HG03439 (cell line): ENCODE measurements around the gene SNRNP200.
"Not testable (repeated sequence)": the region's sequence is repeated elsewhere in the genome, so short reads cannot be mapped to it uniquely, and the experiment has no call there.

Source experiments
- ATAC-seq: cut with Tn5 transposase; IDR thresholded peaks from one replicate; pipeline ENCODE4 v1.9.1; 2021; ENCODE audit warnings: mild to moderate bottlenecking, moderate library complexity; ENCODE audit not compliant: unreplicated experiment

The SNRNP200 gene

GRCh38 chr2:96325884-96326255, 20.5 kb upstream of the SNRNP200 start:
- no peak for ATAC-seq

GRCh38 chr2:96325041-96325883, 19.9 kb upstream of the SNRNP200 start, which contains the start of gene ITPRIPL1:
Gene ITPRIPL1 (plus strand): TSS chr2:96325317. CDS start chr2:96325840, 523 bp downstream.
- no peak for ATAC-seq

DNA sequence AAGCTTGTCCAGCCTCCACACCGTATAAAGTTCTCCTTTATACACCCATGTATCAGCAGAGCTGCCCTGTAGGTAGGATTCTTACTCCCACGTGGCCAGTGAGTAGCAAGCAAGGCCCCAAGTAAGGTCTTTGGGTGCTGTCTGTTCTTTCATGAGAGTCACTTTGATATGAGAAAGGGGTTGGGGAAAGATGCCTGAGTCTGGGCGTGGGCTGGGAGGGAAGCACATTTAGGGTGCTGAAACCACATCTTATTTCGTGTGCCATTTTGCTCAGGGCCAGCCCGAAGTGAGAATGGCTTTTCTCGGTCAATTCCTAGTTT, 19.3 kb upstream of the SNRNP200 start:
- no peak for ATAC-seq

DNA sequence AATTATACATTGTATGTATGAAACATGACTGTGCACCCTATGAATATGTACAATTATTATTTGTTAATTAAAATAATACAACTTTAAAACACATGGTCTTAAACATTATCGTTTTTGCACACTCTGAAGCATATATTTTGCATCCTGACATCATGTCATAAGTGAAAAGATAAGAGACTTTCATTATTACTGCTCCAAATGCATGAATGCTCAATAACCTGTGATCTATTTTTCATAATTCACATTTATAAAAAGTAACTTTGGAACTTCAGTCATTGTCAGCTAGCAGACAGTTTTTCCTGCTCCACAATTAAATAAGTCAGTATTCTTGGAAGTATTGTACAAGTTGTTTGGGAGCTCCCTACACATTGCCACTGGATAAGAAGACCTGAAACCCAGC, 18.5 kb upstream of the SNRNP200 start:
- ATAC-seq: no peak

DNA sequence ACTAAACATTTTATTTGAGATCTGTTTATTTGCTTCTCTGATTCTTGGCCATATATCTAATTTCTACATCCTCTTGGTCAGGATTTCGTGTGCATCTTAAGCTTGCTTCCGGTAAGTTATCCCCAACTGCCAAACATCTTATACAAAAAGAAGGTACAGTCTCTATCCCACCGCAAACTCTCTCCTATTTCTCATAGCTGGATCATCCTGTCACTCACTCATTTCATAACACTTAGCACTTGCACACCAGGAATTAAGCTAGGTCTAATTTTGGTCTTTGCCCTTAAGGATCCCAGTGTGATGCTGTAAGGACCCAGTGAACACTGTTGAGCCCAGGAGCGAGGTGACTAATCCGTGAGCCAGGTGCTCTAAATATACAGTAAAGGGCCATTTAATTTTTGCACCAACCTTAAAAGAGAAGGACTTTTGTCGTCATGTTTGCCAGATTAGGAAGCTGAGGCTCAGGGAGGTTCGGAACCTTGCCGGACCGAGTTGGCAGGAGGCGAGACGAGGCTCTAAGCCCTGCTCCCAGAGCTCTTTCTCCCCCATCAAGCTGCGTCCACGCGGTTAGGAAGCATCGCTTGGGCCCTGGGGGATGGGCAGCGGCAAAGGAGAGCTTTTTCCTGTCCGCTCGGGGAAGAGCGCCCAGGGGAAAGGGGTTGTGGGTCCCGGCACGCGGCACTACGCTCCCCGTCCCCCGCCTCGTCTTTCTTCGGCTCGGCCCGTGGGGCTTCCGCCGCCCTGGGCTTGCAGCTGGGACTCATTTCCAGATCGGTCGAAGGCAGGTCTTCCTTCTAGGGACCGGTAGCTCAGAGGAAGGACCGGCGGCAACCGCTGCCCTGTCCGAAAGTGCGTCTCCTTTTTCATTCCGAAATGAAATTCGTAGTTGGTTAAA, 15.6 kb upstream of the SNRNP200 start:
- peak; percentile 33 for ATAC-seq

GRCh38 chr2:96320326-96320725, 15.0 kb upstream of the SNRNP200 start:
- ATAC-seq: no peak

- ATAC-seq: no peak
These were observed 14.1 kb upstream of the SNRNP200 start for GRCh38 chr2:96319396-96319795.

DNA sequence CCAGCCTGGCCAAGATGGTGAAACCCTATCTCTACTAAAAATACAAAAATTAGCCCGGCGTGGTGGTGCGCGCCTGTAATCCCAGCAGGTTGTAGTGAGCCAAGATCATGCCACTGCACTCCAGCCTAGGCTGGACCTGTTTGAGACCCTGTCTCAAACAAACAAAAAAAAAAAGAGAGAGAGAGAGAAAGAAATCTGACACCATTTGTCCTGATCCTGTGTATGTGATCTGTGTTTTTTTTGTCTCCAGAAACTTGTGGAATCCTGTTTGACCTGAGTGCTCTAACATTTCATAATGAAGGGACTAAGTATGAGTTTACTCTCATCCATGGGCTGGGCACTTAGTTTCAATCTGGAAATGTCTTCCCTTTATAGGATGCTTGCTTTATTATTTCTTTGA, 13.4 kb upstream of the SNRNP200 start:
- no peak for ATAC-seq

DNA sequence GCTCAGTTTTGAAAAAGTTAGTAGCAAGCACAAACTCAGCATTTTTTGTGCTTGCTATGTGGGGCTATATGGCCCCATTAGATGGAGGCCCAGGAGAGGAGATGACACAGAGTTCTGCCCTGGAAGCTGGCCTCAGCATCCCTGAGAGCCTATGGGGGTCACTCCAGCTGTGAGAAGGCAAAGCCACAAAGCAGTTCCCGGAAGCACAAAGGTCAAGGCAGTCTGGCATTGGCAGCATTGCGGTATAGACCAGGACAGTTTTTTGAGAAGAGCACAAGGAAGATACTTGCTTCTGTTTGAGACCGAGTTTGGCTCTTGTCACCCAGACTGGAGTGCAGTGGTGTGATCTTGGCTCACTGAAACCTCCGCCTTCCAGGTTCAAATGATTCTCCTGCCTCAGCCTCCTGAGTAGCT, 12.2 kb upstream of the SNRNP200 start:
- no peak for ATAC-seq

GRCh38 chr2:96316999-96317398, 11.7 kb upstream of the SNRNP200 start:
- no peak for ATAC-seq

DNA sequence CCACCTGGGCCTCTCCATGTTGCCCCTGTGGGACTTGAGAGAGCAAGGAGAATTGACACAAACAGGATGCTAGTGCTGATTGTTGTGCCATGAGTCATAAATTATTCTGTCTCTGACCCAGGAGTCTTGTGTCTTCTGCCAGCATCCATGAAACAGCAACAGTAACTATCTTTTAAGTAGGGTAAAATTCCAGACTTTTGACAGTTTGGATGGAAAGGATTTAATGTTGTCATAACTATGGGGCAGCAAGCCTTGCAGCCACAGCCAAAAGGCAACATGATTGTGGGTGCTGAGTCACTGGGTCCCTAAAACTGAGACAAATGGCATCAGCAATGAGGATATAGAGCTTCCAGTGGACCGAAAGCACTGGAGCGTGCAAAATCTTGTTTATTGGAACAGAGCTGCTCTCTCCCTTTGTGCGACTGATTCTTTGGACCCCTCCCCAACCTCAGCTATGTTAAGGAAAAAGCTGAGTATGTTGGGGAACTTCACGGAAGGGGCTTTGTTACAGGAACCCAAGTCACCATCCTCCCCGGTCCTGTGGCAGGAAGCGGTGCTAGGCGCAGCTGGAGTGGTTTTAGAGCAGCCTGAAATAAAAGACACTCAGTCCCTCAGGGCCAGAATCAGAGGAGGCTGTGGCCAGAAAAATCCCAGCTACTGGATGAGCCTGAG, 10.2 kb upstream of the SNRNP200 start:
- no peak for ATAC-seq

DNA sequence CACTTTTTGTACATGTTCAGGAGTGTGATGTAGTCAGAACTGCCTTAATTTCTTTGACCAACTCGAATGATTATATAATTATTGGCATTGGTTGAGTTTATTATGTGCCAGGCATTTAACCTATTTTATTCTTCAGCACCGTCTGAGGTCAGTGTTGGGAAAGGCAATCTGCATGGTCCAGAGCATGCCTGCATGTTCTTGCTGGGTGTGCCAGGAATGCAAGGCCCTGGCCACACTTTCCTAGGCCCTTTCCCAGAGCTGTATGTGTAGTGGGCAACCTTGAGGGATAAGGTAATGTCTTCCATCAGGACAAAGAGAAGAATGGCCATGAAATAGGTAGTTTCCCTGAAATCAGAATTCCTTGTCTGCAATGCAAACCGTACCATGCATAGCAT, 9.7 kb upstream of the SNRNP200 start:
- no peak for ATAC-seq

DNA sequence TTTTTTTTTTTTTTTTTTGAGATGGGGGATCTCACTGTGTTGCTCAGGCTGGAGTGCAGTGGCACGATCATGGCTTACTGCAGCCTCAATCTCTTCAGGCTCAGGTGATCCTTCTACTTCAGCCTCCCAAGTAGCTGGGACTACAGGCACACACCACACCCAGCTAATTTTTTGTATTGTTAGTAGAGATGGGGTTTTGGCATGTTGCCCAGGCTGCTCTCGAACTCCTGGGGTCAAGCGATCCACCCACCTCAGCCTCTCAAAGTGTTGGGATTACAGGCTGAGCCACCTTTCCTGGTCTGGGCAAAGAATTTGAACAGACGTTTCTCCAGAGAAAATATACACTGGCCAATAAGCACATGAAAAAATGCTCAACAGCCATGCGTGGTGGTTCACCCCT, 2.9 kb upstream of the SNRNP200 start:
- no peak for ATAC-seq

DNA sequence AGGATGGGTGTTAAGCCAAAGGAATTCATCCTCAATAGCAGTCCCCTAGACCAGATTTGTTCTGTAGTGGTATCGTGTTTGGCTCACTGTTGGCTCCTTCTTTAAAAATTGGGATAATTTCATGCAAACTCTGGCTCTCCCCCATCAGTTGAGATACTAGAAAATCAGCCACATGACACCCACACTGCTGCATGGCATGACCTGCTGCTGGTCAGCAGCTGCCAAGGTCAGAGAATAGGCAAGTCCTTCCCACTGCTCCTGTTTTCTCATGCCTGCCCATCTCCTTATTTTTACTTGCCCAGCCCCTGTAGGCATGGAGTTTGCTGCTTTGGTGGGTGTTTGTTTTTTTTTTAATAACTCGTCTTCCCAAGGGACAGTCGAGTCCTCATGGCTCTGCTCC, 1.0 kb upstream of the SNRNP200 start:
- ATAC-seq: no peak

GRCh38 chr2:96305979-96306308, 598 bp upstream of the SNRNP200 start:
- no peak for ATAC-seq

- ATAC-seq: no peak
These were observed 740 bp downstream of the SNRNP200 start for GRCh38 chr2:96304606-96305005.

- ATAC-seq: no peak
These were observed 3.5 kb downstream of the SNRNP200 start for GRCh38 chr2:96301865-96302264.

DNA sequence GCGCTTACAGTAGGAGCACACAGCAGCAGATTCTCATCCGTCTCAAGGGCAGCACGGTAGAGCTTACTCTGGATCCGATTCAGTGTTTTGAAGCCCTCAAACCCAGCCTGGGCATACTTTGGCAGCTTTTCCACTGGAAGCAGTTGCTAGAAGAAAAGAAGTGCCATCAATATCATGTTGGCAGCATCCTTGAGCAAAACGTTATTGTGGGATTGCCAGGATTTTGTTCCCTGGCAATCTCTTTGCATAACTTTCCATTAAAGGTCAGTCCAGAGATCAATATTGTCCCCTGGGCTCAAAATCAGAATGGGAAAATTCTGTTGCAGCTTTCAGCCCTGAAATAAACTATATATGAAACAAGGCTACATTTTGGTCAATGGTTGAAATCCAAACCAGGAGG, 8.4 kb downstream of the SNRNP200 start:
- ATAC-seq: no peak

GRCh38 chr2:96294271-96294670, 11.1 kb downstream of the SNRNP200 start:
- not testable (repeated sequence) for ATAC-seq

- ATAC-seq: no peak
These were observed 13.6 kb downstream of the SNRNP200 start for GRCh38 chr2:96291751-96292150.

DNA sequence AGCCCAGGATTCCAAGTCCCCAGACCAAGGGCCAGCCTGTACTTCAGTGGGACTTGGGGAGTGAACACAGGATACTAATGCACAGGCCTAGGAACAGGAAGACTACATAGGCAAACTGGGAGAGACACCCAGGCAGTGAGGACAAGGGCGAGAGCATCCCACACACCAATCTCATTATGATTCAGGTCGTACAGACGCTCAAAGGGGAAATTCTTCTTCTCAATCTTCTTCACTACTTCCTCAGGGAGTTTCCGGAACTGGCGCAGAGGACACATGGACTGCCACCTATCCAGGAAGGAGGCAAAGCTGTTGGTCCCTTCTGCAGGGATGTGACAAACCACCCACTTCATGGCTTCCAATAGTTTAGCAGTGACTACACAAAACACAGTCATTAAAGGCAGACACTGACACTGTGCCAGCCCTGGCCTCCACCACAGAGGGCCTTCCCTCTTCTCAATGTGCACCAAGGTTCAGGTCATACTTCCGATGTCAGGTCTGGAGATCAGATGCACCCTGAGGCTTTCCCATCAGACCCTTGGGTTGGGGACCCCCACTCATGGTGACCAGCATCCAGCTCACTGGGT, 18.0 kb downstream of the SNRNP200 start:
- ATAC-seq: no peak
